WI38 (cell line): ENCODE results near the gene G6PC1.
"Not testable (repeated sequence)": the region's sequence is repeated elsewhere in the genome, so short reads cannot be mapped to it uniquely, and the experiment has no call there.

Experiments used
- H3K4me3 ChIP-seq: 2 replicates; pipeline ENCODE4 v1.5.1; 2011; ENCODE audit warnings: low read depth, mild to moderate bottlenecking, control low read depth, low read length
- CTCF ChIP-seq: IDR thresholded peaks from 2 replicates; pipeline ENCODE4 v1.5.1; 2012; ENCODE audit warnings: low read depth, mild to moderate bottlenecking, control low read depth, low read length

G6PC1 gene

GRCh38 chr17:42868338-42868737 is 32.3 kb upstream of the G6PC1 start:
- TF ChIP-seq CTCF: no peak

GRCh38 chr17:42871647-42872046 is 29.0 kb upstream of the G6PC1 start:
- TF ChIP-seq CTCF: no peak
- no peak overlapping the region for H3K4me3 ChIP-seq

More at GRCh38 chr17:42868338-42868737, 32.3 kb upstream of the G6PC1 start:
- no peak overlapping the region for H3K4me3 ChIP-seq

DNA sequence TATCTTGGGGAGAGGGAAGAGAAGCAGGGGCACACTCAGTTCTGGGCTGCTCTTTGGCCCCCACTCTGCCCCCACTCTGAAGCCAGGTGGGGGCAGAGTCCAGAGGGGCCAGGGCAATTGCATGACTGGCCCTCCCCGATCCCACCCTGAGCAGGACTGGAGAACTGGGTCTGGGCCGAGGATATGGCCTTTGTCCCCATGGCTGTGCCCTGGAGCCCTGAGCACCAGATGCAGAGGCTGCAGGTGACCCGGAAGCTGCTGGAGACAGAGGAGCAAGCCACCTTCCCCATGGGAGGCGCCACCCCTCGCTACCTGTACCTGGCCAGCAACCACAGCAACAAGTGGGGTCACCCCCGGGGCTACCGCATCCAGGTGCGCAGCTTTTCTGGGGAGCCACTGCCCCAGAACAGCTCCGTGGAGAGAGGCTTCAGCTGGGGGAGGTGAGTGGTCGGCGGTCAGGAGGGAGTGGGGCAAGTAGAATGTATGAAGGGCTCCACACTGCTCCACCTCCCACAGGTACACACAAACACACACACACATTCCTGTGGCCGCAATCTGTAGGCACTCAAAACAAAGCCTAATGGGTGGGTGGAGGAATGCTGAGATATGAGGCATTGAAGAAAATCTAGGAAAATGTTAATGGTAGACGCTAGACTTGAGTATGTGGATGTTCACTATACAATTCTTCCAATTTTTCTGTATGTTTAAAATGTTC is 28.2 kb upstream of the G6PC1 start:
- no peak overlapping the region for H3K4me3 ChIP-seq
- TF ChIP-seq CTCF: no peak

DNA sequence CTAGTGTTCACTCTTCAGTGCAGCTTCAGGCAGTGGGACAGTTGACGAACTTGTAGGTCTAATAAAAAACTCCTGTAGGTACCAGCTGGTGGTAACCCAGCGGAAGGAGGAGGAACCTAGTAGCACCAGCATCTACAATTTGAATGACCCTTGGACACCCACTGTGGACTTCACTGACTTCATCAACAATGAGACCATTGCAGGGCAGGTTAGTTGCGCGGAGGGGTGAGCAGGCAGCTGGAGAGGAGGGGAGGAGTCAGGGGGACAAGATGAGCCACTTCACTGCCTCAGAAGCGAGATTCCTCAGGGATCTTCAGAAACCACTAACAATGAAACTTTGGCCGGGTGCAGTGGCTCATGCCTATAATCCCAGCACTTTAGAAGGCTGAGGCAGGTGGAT is 27.3 kb upstream of the G6PC1 start:
- H3K4me3 ChIP-seq: no peak overlapping the region
- no peak for TF ChIP-seq CTCF

GRCh38 chr17:42873932-42874695 is 26.5 kb upstream of the G6PC1 start:
- not testable (repeated sequence) for H3K4me3 ChIP-seq

DNA sequence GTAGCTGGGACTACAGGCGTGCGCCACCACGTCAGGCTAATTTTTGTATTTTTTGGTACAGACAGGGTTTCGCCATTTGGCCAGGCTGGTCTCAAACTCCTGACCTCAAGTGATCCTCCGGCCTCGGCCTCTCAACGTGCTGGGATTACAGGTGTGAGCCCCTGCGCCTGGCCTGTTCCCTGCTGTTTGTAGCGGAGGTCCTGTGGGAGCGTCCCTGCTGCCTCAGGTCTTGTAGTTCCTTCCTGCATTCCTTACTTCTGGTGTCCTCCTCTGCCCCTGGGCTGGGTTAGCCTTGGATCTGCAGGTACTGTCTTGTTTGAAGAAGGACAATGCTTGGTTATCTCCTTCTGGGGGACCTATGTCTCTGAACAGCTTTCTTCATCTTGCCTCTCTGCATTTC is 23.6 kb upstream of the G6PC1 start:
- TF ChIP-seq CTCF: no peak
- H3K4me3 ChIP-seq: no peak overlapping the region

DNA sequence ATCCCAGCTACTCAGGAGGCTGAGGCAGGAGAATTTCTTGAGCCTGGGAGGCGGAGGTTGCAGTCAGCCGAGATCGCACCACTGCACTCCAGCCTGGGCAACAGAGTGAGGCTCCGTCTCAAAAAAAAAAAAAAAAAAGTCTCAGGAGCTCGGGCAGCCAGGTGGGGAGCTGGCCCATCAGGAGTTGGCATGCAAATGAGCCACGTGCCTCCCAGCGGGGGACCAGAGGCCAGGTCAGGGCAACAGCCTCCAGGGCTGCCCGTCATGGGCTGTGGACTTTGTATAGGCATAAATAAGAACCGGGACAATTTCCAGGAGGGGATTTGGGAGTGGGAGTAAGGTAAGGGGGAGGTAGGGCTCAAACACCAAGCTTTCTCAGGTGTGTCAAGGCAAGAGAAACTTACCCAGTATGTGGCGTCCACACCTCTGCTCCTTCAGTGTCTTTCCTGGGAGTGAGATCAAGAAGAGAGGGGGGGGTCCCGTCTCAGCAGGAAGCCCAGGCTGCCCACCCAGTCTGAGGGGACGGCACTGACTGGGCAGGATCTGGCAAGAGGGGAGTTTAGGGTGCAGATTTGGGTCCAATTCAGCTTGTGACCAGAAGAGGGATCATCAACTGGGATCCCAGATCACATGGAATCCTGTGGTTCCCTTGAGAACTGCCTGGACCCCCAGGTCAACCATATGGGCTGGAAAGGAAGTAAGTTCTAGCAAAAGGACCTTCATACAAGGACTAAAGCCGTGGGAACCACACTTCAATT is 22.3 kb upstream of the G6PC1 start:
- H3K4me3 ChIP-seq: no peak overlapping the region

More for the DNA sequence above, 22.3 kb upstream of the G6PC1 start:
- no peak for TF ChIP-seq CTCF
